Measurements from ENCODE around the gene UTS2B.

The UTS2B gene

GRCh38 chr3:191269289-191270085 is 60.8 kb downstream of the UTS2B start:
- Histone ChIP-seq H3K4me3 (replicated peaks; ENCODE audit: low read depth, low read length) (no peak overlapping the region), H3K36me3 (ENCODE audit: control insufficient read depth, insufficient read depth, low read length) (no peaks in the 10 kb centered on the region), H3K27me3 (replicated peaks; ENCODE audit: control insufficient read depth, insufficient read depth, low read length) (no peaks in the 10 kb centered on the region)
- peak; percentile 57 for DNase-seq (ENCODE audit: extremely low read depth, insufficient read length)
- TF ChIP-seq CTCF (IDR thresholded peaks at IDR 0.05; ENCODE audit: insufficient read depth, low read length, poor library complexity, severe bottlenecking), result no peak

- Histone ChIP-seq H3K36me3 (ENCODE audit: control insufficient read depth, insufficient read depth, low read length) (no peaks in the 10 kb centered on the region), H3K4me3 (replicated peaks; ENCODE audit: low read depth, low read length) (no peak overlapping the region), H3K27me3 (replicated peaks; ENCODE audit: control insufficient read depth, insufficient read depth, low read length) (no peaks in the 10 kb centered on the region)
- no peak for TF ChIP-seq CTCF (IDR thresholded peaks at IDR 0.05; ENCODE audit: insufficient read depth, low read length, poor library complexity, severe bottlenecking)
- DNase-seq (ENCODE audit: extremely low read depth, insufficient read length), result no peak
Observed at GRCh38 chr3:191268737-191269136, 61.6 kb downstream of the UTS2B start.

GRCh38 chr3:191263850-191264249 is 66.5 kb downstream of the UTS2B start:
- Histone ChIP-seq H3K36me3 (ENCODE audit: control insufficient read depth, insufficient read depth, low read length) (no peaks in the 10 kb centered on the region), H3K27me3 (replicated peaks; ENCODE audit: control insufficient read depth, insufficient read depth, low read length) (no peaks in the 10 kb centered on the region), H3K4me3 (replicated peaks; ENCODE audit: low read depth, low read length) (no peak overlapping the region)
- DNase-seq (ENCODE audit: extremely low read depth, insufficient read length), result no peak
- TF ChIP-seq CTCF (IDR thresholded peaks at IDR 0.05; ENCODE audit: insufficient read depth, low read length, poor library complexity, severe bottlenecking), result no peak

- peak; percentile 62 for DNase-seq (ENCODE audit: extremely low read depth, insufficient read length)
- Histone ChIP-seq H3K4me3 (replicated peaks; ENCODE audit: low read depth, low read length) (no peak overlapping the region), H3K36me3 (ENCODE audit: control insufficient read depth, insufficient read depth, low read length) (no peaks in the 10 kb centered on the region), H3K27me3 (replicated peaks; ENCODE audit: control insufficient read depth, insufficient read depth, low read length) (no peaks in the 10 kb centered on the region)
- TF ChIP-seq CTCF (IDR thresholded peaks at IDR 0.05; ENCODE audit: insufficient read depth, low read length, poor library complexity, severe bottlenecking), result no peak
Observed at GRCh38 chr3:191263365-191263764, 67.0 kb downstream of the UTS2B start.

GRCh38 chr3:191262650-191263049 is 67.7 kb downstream of the UTS2B start:
- Histone ChIP-seq H3K27me3 (replicated peaks; ENCODE audit: control insufficient read depth, insufficient read depth, low read length) (no peaks in the 10 kb centered on the region), H3K36me3 (ENCODE audit: control insufficient read depth, insufficient read depth, low read length) (no peaks in the 10 kb centered on the region)
- no peak for DNase-seq (ENCODE audit: extremely low read depth, insufficient read length)

More at GRCh38 chr3:191262650-191263049, 67.7 kb downstream of the UTS2B start:
- H3K4me3 ChIP-seq (replicated peaks; ENCODE audit: low read depth, low read length), result no peak overlapping the region
- no peak for TF ChIP-seq CTCF (IDR thresholded peaks at IDR 0.05; ENCODE audit: insufficient read depth, low read length, poor library complexity, severe bottlenecking)
